GM12878 (cell line): Measurements from ENCODE around the gene FEN1. TPM values are rescaled to one million over a fixed set of nuclear protein-coding genes. Genes with fewer than 3 reads are reported as not detected.

Source experiments
- BHLHE40 ChIP-seq, 2 experiments: fragments of 450-650 bp in 1 of 2; IDR thresholded peaks; 2 replicates each; pipeline ENCODE4 v1.6.1; 2011 to 2017; ENCODE audit warnings: low read depth in 2 of 2, borderline replicate concordance in 1 of 2, improper control_type of control experiment in 1 of 2, low read length in 1 of 2, mild to moderate bottlenecking in 1 of 2
- EP300 ChIP-seq, 2 experiments: fragments of 150-350 bp in 1 of 2; IDR thresholded peaks; 2 replicates each; pipeline ENCODE4 v1.6.1; 2011 to 2012; ENCODE audit warnings: low read depth in 2 of 2, low read length in 2 of 2, borderline replicate concordance in 1 of 2, improper control_type of control experiment in 1 of 2, inconsistent platforms in 1 of 2; ENCODE audit not compliant: control insufficient read depth in 1 of 2
- PKNOX1 ChIP-seq: fragments of 450-650 bp; IDR thresholded peaks from 2 replicates; pipeline ENCODE4 v1.6.1; 2016; ENCODE audit warnings: mild to moderate bottlenecking
- ZNF687 ChIP-seq: fragments of 450-650 bp; IDR thresholded peaks from 2 replicates; pipeline ENCODE4 v1.6.1; 2017; ENCODE audit warnings: mild to moderate bottlenecking, moderate library complexity
- polyA plus RNA-seq, 11 experiments: library from polyadenylated mRNA; depleted of rRNA in 4 of 11; unstranded in 6 of 11; stranded (reverse) in 5 of 11; fragments of >200 nt; fragmentation: Nextera tagmentation in 4 of 11; fragmentation: Illumina TruSeq in 1 of 11; extraction: Ambion mirVana in 4 of 11; extraction: Trizol in 1 of 11; gene quantifications; 1 replicate in 1 of 11; 2 replicates in 10 of 11; pipeline versions ENCODE4 v1.2.1 to v1.2.3, GENCODE V29; 2011 to 2016; ENCODE audit warnings: inconsistent platforms in 2 of 11, missing spikeins in 2 of 11, low read depth in 1 of 11
- total RNA-seq, 4 experiments: library from RNA; depleted of rRNA in 3 of 4; stranded (reverse); fragments of >200 nt in 3 of 4; fragmentation: Illumina TruSeq in 1 of 4; extraction: Trizol in 1 of 4; gene quantifications; 2 replicates each; pipeline versions ENCODE4 v1.2.1 to v1.2.3, GENCODE V29; 2013 to 2021

The FEN1 gene
- total and polyA plus RNA-seq, 10 of the 15 experiments (the other 5 are each of a cell fraction or from before 2014, with no cell fraction given) = 54.8 to 282 (median 125) TPM

- TF ChIP-seq ZNF687 (no peak), EP300 (IDR thresholded peaks at IDR 0.05; ENCODE audit: borderline replicate concordance in 1 of 2, control insufficient read depth in 1 of 2, low read depth in 2 of 2, low read length in 2 of 2) (no peak), PKNOX1 (no peak), BHLHE40 (IDR thresholded peaks at IDR 0.05; ENCODE audit: borderline replicate concordance in 1 of 2, low read depth in 2 of 2, low read length in 1 of 2) (no peak)
Observed at GRCh38 chr11:61791737-61792309, 888 bp upstream of the FEN1 start (continued).
